ENCODE data around the gene RNLS. TPM values are rescaled to one million over a fixed set of nuclear protein-coding genes. Genes with fewer than 3 reads are reported as not detected.
A peak's percentile ranks its signal among the peaks of the same experiment; 100 is the strongest.

RNLS gene
- total and polyA plus RNA-seq, 2 of the 8 experiments (the other 6 are each of a cell fraction or from before 2014, with no cell fraction given) = 7.5 to 12.7 TPM

DNA sequence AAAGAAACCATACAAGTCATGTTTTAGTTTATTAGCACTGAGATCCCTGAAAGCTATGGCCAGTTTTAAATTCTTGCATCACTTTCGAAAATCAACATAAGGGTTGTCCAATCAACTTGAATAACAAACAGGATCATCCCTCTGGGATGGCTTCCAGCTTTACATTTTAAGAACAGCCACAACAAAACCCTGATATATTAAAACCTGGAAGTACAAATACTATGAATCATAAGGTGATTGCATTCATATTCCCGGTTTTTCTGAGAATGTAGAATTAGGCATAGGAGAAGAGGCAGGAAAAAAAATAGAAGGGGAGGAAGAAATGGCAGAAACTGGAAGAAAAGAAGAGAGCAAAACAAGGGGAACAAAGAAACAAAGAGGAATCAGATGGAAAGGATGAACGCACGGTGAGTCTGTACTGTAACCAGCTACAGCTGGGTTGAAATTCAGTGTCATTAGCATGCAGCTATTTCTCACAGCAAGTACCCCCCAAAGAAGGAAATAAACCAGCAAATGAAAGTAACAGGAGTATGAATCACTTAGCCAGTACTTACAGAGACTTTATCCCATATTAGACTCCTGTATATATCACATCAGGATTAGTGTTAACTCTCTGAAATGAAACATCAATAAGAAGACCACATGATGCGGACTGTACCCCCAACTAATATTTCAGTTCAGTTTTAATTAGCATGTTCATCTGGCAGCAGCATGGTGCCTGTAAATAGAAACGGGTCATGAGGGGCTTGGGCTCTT, 301.3 kb downstream of the RNLS start:
- TF ChIP-seq ZNF274 (IDR thresholded peaks at IDR 0.05; ENCODE audit: borderline replicate concordance, extremely low read depth, low read length) (no peak), SIX5 (IDR thresholded peaks at IDR 0.05; ENCODE audit: low read depth, low read length) (no peak), POLR2AphosphoS5 (IDR thresholded peaks at IDR 0.05; ENCODE audit: low read depth, low read length) (no peak), CEBPB (IDR thresholded peaks at IDR 0.05; ENCODE audit: low read depth, low read length) (peak; percentile 58), RNF2 (IDR thresholded peaks at IDR 0.05; ENCODE audit: borderline replicate concordance, low read depth, low read length, missing control alignments, poor library complexity, severe bottlenecking) (no peak), SP1 (IDR thresholded peaks at IDR 0.05; ENCODE audit: low read depth, low read length) (no peak), ASH2L (IDR thresholded peaks at IDR 0.05; ENCODE audit: low read length) (no peak), SP2 (IDR thresholded peaks at IDR 0.05; ENCODE audit: low read length) (no peak)
- Histone ChIP-seq H3K79me1 (ENCODE audit: low read depth, low read length) (no peaks in the 10 kb centered on the region), H3K36me3 (ENCODE audit: control insufficient read depth in 2 of 4, insufficient read depth in 4 of 4, low read length in 3 of 4) (no peaks in the 10 kb centered on the region), H2BK12ac (ENCODE audit: low read depth, low read length) (no peak overlapping the region), H3K18ac (ENCODE audit: extremely low read depth, low read length) (no peak overlapping the region), H3K4me2 (ENCODE audit: insufficient read depth in 1 of 2, low read depth in 2 of 2, low read length in 2 of 2) (no peak overlapping the region), H3K56ac (replicated peaks; ENCODE audit: insufficient read length, low read depth, low read length) (no peak overlapping the region), H4K91ac (replicated peaks; ENCODE audit: insufficient read length, low read length) (no peak overlapping the region), H3K9ac (replicated peaks in 1 of 4; ENCODE audit: extremely low read depth in 1 of 4, low read depth in 3 of 4, low read length in 3 of 4) (no peak overlapping the region), H4K5ac (ENCODE audit: insufficient read length, low read depth, low read length) (no peak overlapping the region), H3K27me3 (replicated peaks in 1 of 4; ENCODE audit: control insufficient read depth in 3 of 4, extremely low read depth in 1 of 4, insufficient read depth in 3 of 4, low read length in 3 of 4) (peaks cover 0 to 1% (median 0%) of the 10 kb centered on the region in 4 experiments; a peak in 1 of 7 replicates), H3K23ac (ENCODE audit: insufficient read length) (no peak overlapping the region), H3K27ac (ENCODE audit: low read depth, low read length) (no peak overlapping the region), H2BK20ac (ENCODE audit: low read length) (no peak overlapping the region), H2BK15ac (ENCODE audit: low read length) (no peak overlapping the region; the same call in 1 of the 2 replicates), H3K23me2 (ENCODE audit: low read depth, low read length) (no peaks in the 10 kb centered on the region), H3K14ac (ENCODE audit: insufficient read length) (no peak overlapping the region), H3K4me1 (replicated peaks in 1 of 4; ENCODE audit: control insufficient read depth in 3 of 4, insufficient read depth in 4 of 4, low read length in 3 of 4) (peaks cover 0 to 4% (median 0%) of the 10 kb centered on the region in 4 experiments; a peak in 1 of 7 replicates), H3K9me3 (ENCODE audit: insufficient read depth in 2 of 2, low read depth in 1 of 2, low read length in 1 of 2) (no peaks in the 10 kb centered on the region), H4K8ac (ENCODE audit: extremely low read depth, insufficient read depth, low read length) (no peak overlapping the region), H2BK5ac (ENCODE audit: low read depth, low read length) (no peak overlapping the region), H3K4me3 (ENCODE audit: extremely low read depth in 1 of 4, insufficient read depth in 2 of 4, low read depth in 3 of 4, low read length in 4 of 4) (no peak overlapping the region), H2BK120ac (replicated peaks; ENCODE audit: low read depth, low read length) (no peak overlapping the region), H2AFZ (ENCODE audit: low read length) (no peak overlapping the region), H3K4ac (replicated peaks; ENCODE audit: insufficient read length, low read depth, low read length) (no peak overlapping the region), H4K20me1 (replicated peaks in 1 of 2; ENCODE audit: control insufficient read depth in 1 of 2, insufficient read depth in 2 of 2, low read length in 2 of 2) (no peaks in the 10 kb centered on the region), H2AK5ac (ENCODE audit: low read depth, low read length) (no peak overlapping the region), H3K79me2 (ENCODE audit: control insufficient read depth in 1 of 2, insufficient read depth in 2 of 2, low read length in 2 of 2) (no peaks in the 10 kb centered on the region)
- DNase-seq (ENCODE audit: low read depth in 1 of 2, low spot score in 2 of 2) (no peak), FAIRE-seq (no peak)
- 86% methylated on average over 6 of the region's 6 CpGs; no CpG with 5 or more reads in 1 of the 2 experiments for WGBS, 2 experiments (ENCODE audit: extremely low coverage in 1 of 2, insufficient coverage in 1 of 2, insufficient read length in 1 of 2, insufficient replicate concordance in 2 of 2, low coverage in 1 of 2, low lambda C conversion rate in 2 of 2, missing lambda C conversion rate in 1 of 2)
- ChIA-PET CTCF (ENCODE audit: partially characterized antibody) (no interaction called here), POLR2A (ENCODE audit: partially characterized antibody) (no interaction called here)
